Calu3 (cell line): Measurements from ENCODE around the gene DEPDC5. TPM values are rescaled to one million over a fixed set of nuclear protein-coding genes. Genes with fewer than 3 reads are reported as not detected.

Experiments
- BruUV-seq: library from RNA; stranded (reverse); fragments of 400-500 nt; replicated peaks from 2 replicates; lab custom pipeline; 2021; lab: Mats Ljungman, UMichigan
- CTCF ChIA-PET: fragments of 300-600 bp; sonication (Branson Sonifier 250); formaldehyde crosslinking; loops from one replicate; lab custom pipeline; 2022; ENCODE audit warnings: antibody characterized with exemption; lab: Charles Lee
- DNase-seq: peaks from one replicate; pipeline ENCODE4 v3.0.0; 2022
- H3K27ac Mint-ChIP-seq: one replicate; pipeline ENCODE4 v1.8.0; 2022; ENCODE audit warnings: mixed read lengths; ENCODE audit not compliant: unreplicated experiment
- H3K27me3 Mint-ChIP-seq: one replicate; pipeline ENCODE4 v1.8.0; 2022; ENCODE audit warnings: mixed read lengths; ENCODE audit not compliant: unreplicated experiment
- H3K36me3 Mint-ChIP-seq: one replicate; pipeline ENCODE4 v1.8.0; 2022; ENCODE audit warnings: mild to moderate bottlenecking, moderate library complexity, mixed read lengths; ENCODE audit not compliant: insufficient read depth, unreplicated experiment
- H3K4me1 Mint-ChIP-seq: one replicate; pipeline ENCODE4 v1.8.0; 2022; ENCODE audit warnings: mild to moderate bottlenecking, low read depth, mixed read lengths; ENCODE audit not compliant: unreplicated experiment
- H3K4me3 Mint-ChIP-seq: one replicate; pipeline ENCODE4 v1.8.0; 2022; ENCODE audit warnings: mild to moderate bottlenecking, low read depth, moderate library complexity, mixed read lengths; ENCODE audit not compliant: unreplicated experiment
- H3K9me3 Mint-ChIP-seq: one replicate; pipeline ENCODE4 v1.8.0; 2022; ENCODE audit warnings: low read depth, mixed read lengths; ENCODE audit not compliant: unreplicated experiment
- intact Hi-C: fragments of 100-400 bp; cut with micrococcal nuclease; formaldehyde crosslinking; loops from one replicate; pipeline ENCODE4 v1.10.0; 2022; ENCODE audit not compliant: unreplicated experiment
- total RNA-seq: library from RNA; stranded (reverse); gene quantifications from 2 replicates; pipeline ENCODE4 v1.2.3, GENCODE V29; 2022
- TF ChIP-seq, protein P1 (sequence below): fragments of 200-600 bp; IDR thresholded peaks from one replicate; pipeline ENCODE4 v1.8.0; 2022; ENCODE audit warnings: antibody characterized with exemption; ENCODE audit not compliant: unreplicated experiment

The DEPDC5 gene
- total RNA-seq, 1 experiment from 2014 or later, result 33.1 TPM

DNA sequence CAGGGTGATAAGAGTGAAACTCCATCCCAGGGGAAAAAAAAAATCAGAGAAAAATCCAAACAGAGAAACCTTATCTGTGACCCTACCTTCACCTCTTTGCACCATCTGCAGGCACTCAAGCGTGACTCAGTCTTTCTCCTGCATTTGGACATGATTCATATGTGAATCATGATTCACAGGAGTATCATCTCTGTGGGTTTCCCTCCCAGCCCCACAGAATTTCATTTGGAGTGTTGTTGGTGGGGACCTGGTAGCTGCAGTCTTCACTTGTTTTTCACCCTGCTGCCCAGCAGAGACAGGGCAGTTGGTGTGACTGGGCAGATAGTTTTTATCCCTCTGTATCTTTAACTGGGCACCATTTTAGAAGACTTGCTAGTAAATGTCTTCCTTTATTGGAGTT, 75.7 kb downstream of the DEPDC5 start:
- Mint-ChIP-seq H3K9me3 (no peaks in the 10 kb centered on the region), H3K4me1 (peaks cover 9% of the 10 kb centered on the region), H3K27ac (no peak overlapping the region), H3K4me3 (no peak overlapping the region), H3K27me3 (no peaks in the 10 kb centered on the region), H3K36me3 (peaks cover 21% of the 10 kb centered on the region)
- DNase-seq, result peak; percentile 19
- CTCF ChIA-PET, result interaction anchor here (0.5 kb wide), 1 partner anchor 62 kb away, joined by 4 read pairs; no protein-coding TSS in a partner anchor
- no TSS peak for BruUV-seq
- TF ChIP-seq, protein P1, sequence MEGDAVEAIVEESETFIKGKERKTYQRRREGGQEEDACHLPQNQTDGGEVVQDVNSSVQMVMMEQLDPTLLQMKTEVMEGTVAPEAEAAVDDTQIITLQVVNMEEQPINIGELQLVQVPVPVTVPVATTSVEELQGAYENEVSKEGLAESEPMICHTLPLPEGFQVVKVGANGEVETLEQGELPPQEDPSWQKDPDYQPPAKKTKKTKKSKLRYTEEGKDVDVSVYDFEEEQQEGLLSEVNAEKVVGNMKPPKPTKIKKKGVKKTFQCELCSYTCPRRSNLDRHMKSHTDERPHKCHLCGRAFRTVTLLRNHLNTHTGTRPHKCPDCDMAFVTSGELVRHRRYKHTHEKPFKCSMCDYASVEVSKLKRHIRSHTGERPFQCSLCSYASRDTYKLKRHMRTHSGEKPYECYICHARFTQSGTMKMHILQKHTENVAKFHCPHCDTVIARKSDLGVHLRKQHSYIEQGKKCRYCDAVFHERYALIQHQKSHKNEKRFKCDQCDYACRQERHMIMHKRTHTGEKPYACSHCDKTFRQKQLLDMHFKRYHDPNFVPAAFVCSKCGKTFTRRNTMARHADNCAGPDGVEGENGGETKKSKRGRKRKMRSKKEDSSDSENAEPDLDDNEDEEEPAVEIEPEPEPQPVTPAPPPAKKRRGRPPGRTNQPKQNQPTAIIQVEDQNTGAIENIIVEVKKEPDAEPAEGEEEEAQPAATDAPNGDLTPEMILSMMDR, result no peak
- intact Hi-C loops, result no loop called here

DNA sequence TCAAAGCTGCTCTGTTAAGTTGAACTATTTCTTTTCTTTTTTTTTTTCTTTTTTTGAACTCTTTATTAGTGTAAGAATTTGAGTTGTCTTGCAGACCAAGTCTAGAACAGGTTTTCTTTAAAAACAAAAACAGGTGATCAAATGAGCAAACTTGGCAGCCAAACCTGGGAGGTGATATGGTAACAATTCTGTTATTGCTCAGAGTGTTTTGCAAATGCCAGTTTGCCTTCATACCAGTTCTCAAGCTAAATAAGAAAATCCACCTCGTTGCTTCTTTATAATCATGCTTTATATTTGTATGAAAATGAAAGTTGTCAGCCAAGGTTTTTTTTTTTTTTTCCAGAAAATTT, 76.9 kb downstream of the DEPDC5 start:
- no peak for DNase-seq
- Mint-ChIP-seq H3K36me3 (peaks cover 17% of the 10 kb centered on the region), H3K27ac (peak overlapping the region; percentile 28), H3K9me3 (no peaks in the 10 kb centered on the region), H3K4me1 (peaks cover 9% of the 10 kb centered on the region), H3K27me3 (no peaks in the 10 kb centered on the region), H3K4me3 (no peak overlapping the region)
- no TSS peak for BruUV-seq
- intact Hi-C loops, result no loop called here
- TF ChIP-seq, protein P1, result no peak
- CTCF ChIA-PET, result interaction anchor here (0.6 kb wide), 1 partner anchor 133 kb away, joined by 6 read pairs; no protein-coding TSS in a partner anchor

DNA sequence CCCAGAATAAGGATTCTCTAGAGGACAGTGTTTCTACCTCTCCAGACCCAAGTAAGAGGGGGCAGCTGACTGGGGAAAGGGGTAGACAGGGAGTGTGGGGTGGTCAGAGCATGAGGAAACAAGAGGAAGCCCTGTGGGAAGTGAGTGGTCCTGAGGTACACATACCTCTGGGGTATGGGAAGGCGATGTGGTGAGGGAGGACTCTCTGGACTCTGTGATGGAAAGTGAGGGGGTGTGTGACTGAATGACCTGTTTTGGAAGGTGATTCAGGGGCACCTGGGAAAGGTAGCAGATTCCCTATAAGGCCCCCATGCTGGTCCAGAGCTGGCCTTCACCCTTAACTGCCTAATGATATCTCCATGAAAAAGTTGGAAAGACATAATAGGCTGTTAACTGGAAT, 80.1 kb downstream of the DEPDC5 start:
- CTCF ChIA-PET, result interaction anchor here (1.1 kb wide), 1 partner anchor 168 kb away, joined by 3 read pairs; no protein-coding TSS in a partner anchor
- Mint-ChIP-seq H3K27me3 (no peaks in the 10 kb centered on the region), H3K9me3 (no peaks in the 10 kb centered on the region), H3K4me1 (peaks cover 9% of the 10 kb centered on the region), H3K27ac (no peak overlapping the region), H3K36me3 (peaks cover 11% of the 10 kb centered on the region), H3K4me3 (no peak overlapping the region)
- DNase-seq, result no peak
- intact Hi-C loops, result no loop called here
- TF ChIP-seq, protein P1, result no peak
- no TSS peak for BruUV-seq

DNA sequence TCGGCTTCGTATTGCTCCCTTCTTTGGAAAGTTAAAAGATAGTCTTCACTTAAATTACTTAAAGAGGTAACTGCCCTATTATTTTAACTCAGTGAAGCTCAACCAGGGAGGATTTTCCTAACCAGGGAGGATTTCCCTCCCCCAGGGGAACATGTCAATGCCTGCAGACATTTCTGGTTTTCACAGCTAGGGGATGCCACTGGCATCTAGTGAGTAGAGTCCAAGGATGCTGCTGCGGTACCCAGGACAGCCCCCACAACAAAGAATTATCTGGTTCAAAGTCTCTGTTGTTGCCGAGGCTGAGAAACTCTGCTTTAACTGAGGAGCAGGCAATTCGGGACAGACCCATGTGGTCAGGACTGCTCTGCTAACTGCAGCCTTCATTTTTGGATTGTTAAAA, 82.2 kb downstream of the DEPDC5 start:
- no TSS peak for BruUV-seq
- no peak for DNase-seq
- H3K4me3 Mint-ChIP-seq, result no peak overlapping the region
- CTCF ChIA-PET, result interaction anchor here (0.7 kb wide), 1 partner anchor 50 kb away, joined by 3 read pairs; no protein-coding TSS in a partner anchor
- H3K27me3 Mint-ChIP-seq, result no peaks in the 10 kb centered on the region
- H3K4me1 Mint-ChIP-seq, result no peaks in the 10 kb centered on the region
- TF ChIP-seq, protein P1, result no peak
- intact Hi-C loops, result no loop called here
- H3K27ac Mint-ChIP-seq, result no peak overlapping the region
- H3K36me3 Mint-ChIP-seq, result peaks cover 3% of the 10 kb centered on the region
- no peaks in the 10 kb centered on the region for H3K9me3 Mint-ChIP-seq
